Mesenchymal stem cell (in vitro differentiated cells and primary cell): Measurements from ENCODE around the gene SLC9A9.

Experiments used
- DNase-seq: peaks from one replicate; pipeline ENCODE4 v3.0.0-alpha.2; 2013
- H2AFZ ChIP-seq: one replicate; pipeline ENCODE4 v1.6.1; 2013; ENCODE audit warnings: low read depth, mild to moderate bottlenecking, control low read depth, inconsistent platforms, low read length, moderate library complexity
- H2AK5ac ChIP-seq: 2 replicates; pipeline ENCODE4 v1.6.1; 2013; ENCODE audit warnings: low read length, moderate library complexity, mild to moderate bottlenecking, inconsistent platforms; ENCODE audit not compliant: severe bottlenecking
- H2BK120ac ChIP-seq: one replicate; pipeline ENCODE4 v1.6.1; 2013; ENCODE audit warnings: low read depth, mild to moderate bottlenecking, inconsistent platforms, low read length, moderate library complexity
- H2BK12ac ChIP-seq, 2 experiments: one replicate each; pipeline ENCODE4 v1.6.1; 2013; ENCODE audit warnings: inconsistent platforms in 2 of 2, low read length in 2 of 2, mild to moderate bottlenecking in 2 of 2, moderate library complexity in 2 of 2, control low read depth in 1 of 2
- H2BK15ac ChIP-seq: one replicate; pipeline ENCODE4 v1.6.1; 2013; ENCODE audit warnings: mild to moderate bottlenecking, low read depth, inconsistent platforms; ENCODE audit not compliant: poor library complexity, severe bottlenecking
- H2BK5ac ChIP-seq: 2 replicates; pipeline ENCODE4 v1.6.1; 2013; ENCODE audit warnings: low read depth, mild to moderate bottlenecking, low read length, control low read depth, inconsistent platforms; ENCODE audit not compliant: poor library complexity, severe bottlenecking
- H3K14ac ChIP-seq, 2 experiments: one replicate each; pipeline ENCODE4 v1.6.1; 2013; ENCODE audit warnings: inconsistent platforms in 2 of 2, low read length in 2 of 2, control low read depth in 1 of 2, mild to moderate bottlenecking in 1 of 2, moderate library complexity in 1 of 2
- H3K18ac ChIP-seq, 2 experiments: one replicate each; pipeline ENCODE4 v1.6.1; 2013; ENCODE audit warnings: inconsistent platforms in 2 of 2, low read length in 2 of 2, control low read depth in 1 of 2, low read depth in 1 of 2, mild to moderate bottlenecking in 1 of 2
- H3K23ac ChIP-seq, 2 experiments: one replicate each; pipeline ENCODE4 v1.6.1; 2013; ENCODE audit warnings: inconsistent platforms in 2 of 2, low read length in 2 of 2, mild to moderate bottlenecking in 2 of 2, moderate library complexity in 2 of 2, control low read depth in 1 of 2
- H3K27ac ChIP-seq: 2 replicates; pipeline ENCODE4 v1.5.1; 2013; ENCODE audit warnings: mild to moderate bottlenecking, moderate library complexity, low read length, control low read depth, inconsistent platforms; ENCODE audit not compliant: poor library complexity, severe bottlenecking
- H3K27me3 ChIP-seq, 2 experiments: 2 replicates each; pipeline versions ENCODE4 v1.6.1 to v1.7.0; 2013; ENCODE audit warnings: low read length in 2 of 2, mild to moderate bottlenecking in 2 of 2, moderate library complexity in 2 of 2, control low read depth in 1 of 2, inconsistent platforms in 1 of 2; ENCODE audit not compliant: control insufficient read depth in 1 of 2, insufficient read depth in 1 of 2
- H3K36me3 ChIP-seq, 2 experiments: 2 replicates each; pipeline versions ENCODE4 v1.6.1 to v1.7.0; 2013; ENCODE audit warnings: low read length in 2 of 2, control low read depth in 1 of 2, inconsistent platforms in 1 of 2, low read depth in 1 of 2, mild to moderate bottlenecking in 1 of 2; ENCODE audit not compliant: insufficient read depth in 2 of 2, control insufficient read depth in 1 of 2
- H3K4ac ChIP-seq, 2 experiments: one replicate each; pipeline ENCODE4 v1.6.1; 2013; ENCODE audit warnings: inconsistent platforms in 2 of 2, low read length in 2 of 2, mild to moderate bottlenecking in 2 of 2, moderate library complexity in 2 of 2, control low read depth in 1 of 2, low read depth in 1 of 2
- H3K4me1 ChIP-seq: 2 replicates; pipeline ENCODE4 v1.6.1; 2013; ENCODE audit warnings: low read depth, low read length, control low read depth; ENCODE audit not compliant: control insufficient read depth, insufficient read depth
- H3K4me2 ChIP-seq: 2 replicates; pipeline ENCODE4 v1.6.1; 2013; ENCODE audit warnings: low read length, mild to moderate bottlenecking, inconsistent platforms; ENCODE audit not compliant: poor library complexity, severe bottlenecking
- H3K4me3 ChIP-seq, 2 experiments: 2 replicates each; pipeline versions ENCODE4 v1.5.1 to v1.7.0; 2013; ENCODE audit warnings: low read length in 2 of 2, mild to moderate bottlenecking in 2 of 2, control low read depth in 1 of 2, low read depth in 1 of 2; ENCODE audit not compliant: insufficient read depth in 1 of 2
- H3K79me1 ChIP-seq: replicated peaks from 2 replicates; pipeline ENCODE4 v1.6.1; 2013; ENCODE audit warnings: mild to moderate bottlenecking, control low read depth, low read length, inconsistent platforms; ENCODE audit not compliant: poor library complexity, severe bottlenecking
- H3K9ac ChIP-seq: 2 replicates; pipeline ENCODE4 v1.7.0; 2013; ENCODE audit warnings: mild to moderate bottlenecking, low read length, moderate library complexity
- H3K9me3 ChIP-seq: 2 replicates; pipeline ENCODE4 v1.7.0; 2013; ENCODE audit warnings: mild to moderate bottlenecking, low read length; ENCODE audit not compliant: control insufficient read depth
- H4K8ac ChIP-seq: one replicate; pipeline ENCODE4 v1.6.1; 2013; ENCODE audit warnings: inconsistent platforms, mild to moderate bottlenecking, low read length, moderate library complexity
- H4K91ac ChIP-seq: one replicate; pipeline ENCODE4 v1.6.1; 2013; ENCODE audit warnings: mild to moderate bottlenecking, low read length, inconsistent platforms
- WGBS: methylation state at CpG from one replicate; pipeline ENCODE4 v1.1.7; 2013; ENCODE audit warnings: mixed read lengths; 5-methylcytosine and 5-hydroxymethylcytosine counted together

SLC9A9 gene

GRCh38 chr3:143266511-143266910, 581.8 kb downstream of the SLC9A9 start:
- H4K91ac ChIP-seq = no peak overlapping the region
- no peak overlapping the region for H4K8ac ChIP-seq
- no peak overlapping the region for H3K4me2 ChIP-seq
- H3K23ac ChIP-seq = no peak overlapping the region
- H3K36me3 ChIP-seq = no peaks in the 10 kb centered on the region
- H3K79me1 ChIP-seq = no peaks in the 10 kb centered on the region
- no peak overlapping the region for H2BK15ac ChIP-seq
- no peak overlapping the region for H3K9ac ChIP-seq
- no peaks in the 10 kb centered on the region for H3K9me3 ChIP-seq
- no peak overlapping the region for H3K18ac ChIP-seq
- 81% methylated on average over 2 of the region's 2 CpGs for WGBS
- H2BK5ac ChIP-seq = no peak overlapping the region
- H3K27me3 ChIP-seq = no peaks in the 10 kb centered on the region
- H3K27ac ChIP-seq = no peak overlapping the region
- H3K4ac ChIP-seq = no peak overlapping the region
- peak overlapping the region in 1 of 2 experiments; percentile 46 for H2BK12ac ChIP-seq
- H3K4me1 ChIP-seq = peaks cover 6% of the 10 kb centered on the region
- H3K4me3 ChIP-seq = no peak overlapping the region
- H2AFZ ChIP-seq = no peak overlapping the region
- no peak overlapping the region for H3K14ac ChIP-seq
- H2AK5ac ChIP-seq = no peak overlapping the region
- DNase-seq = no peak
- no peak overlapping the region for H2BK120ac ChIP-seq

DNA sequence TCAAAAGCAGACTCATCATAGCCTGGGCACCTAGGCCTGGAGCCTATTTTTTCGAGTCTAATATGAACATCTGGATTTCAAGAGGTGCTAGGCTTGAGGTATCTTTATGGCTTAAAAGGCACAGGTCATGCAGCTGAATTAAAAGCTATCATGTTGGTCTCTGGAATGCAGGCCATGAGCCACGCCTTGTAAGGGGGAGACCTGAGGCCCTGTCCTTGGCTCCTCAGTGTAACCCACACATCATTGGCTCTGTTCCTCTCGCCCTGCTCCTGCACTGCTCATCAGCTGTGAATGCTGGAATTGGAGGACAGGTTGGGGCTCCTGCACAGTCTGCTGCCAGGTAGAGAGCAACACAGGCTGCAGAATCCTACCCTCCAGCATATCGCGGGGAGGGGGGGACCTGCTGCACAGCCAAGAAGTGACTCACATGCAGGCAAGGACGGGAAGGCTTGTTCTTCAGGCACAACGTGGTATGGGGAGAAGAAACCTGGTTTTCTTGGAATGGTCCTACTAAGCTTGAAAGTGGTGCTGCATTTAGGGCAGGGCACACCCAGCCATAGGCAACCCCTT, 582.7 kb downstream of the SLC9A9 start:
- H3K18ac ChIP-seq = peak overlapping the region in 1 of 2 experiments; percentile 6
- H2AK5ac ChIP-seq = peak overlapping the region; percentile 30
- no peak overlapping the region for H2AFZ ChIP-seq
- H4K91ac ChIP-seq = no peak overlapping the region
- no peak overlapping the region for H3K14ac ChIP-seq
- WGBS = 93% methylated on average over 7 of the region's 7 CpGs
- H3K79me1 ChIP-seq = no peaks in the 10 kb centered on the region
- H2BK15ac ChIP-seq = no peak overlapping the region
- no peaks in the 10 kb centered on the region for H3K36me3 ChIP-seq
- no peak overlapping the region for H3K23ac ChIP-seq
- H3K4me1 ChIP-seq = peaks cover 6% of the 10 kb centered on the region
- no peak overlapping the region for H2BK120ac ChIP-seq
- H4K8ac ChIP-seq = no peak overlapping the region
- no peak overlapping the region for H2BK5ac ChIP-seq
- H2BK12ac ChIP-seq = peak overlapping the region in 1 of 2 experiments; percentile 31
- no peak overlapping the region for H3K4me3 ChIP-seq
- no peaks in the 10 kb centered on the region for H3K27me3 ChIP-seq
- H3K9ac ChIP-seq = no peak overlapping the region
- no peak for DNase-seq
- H3K9me3 ChIP-seq = no peaks in the 10 kb centered on the region
- peak overlapping the region in 1 of 2 experiments; percentile 40 for H3K4ac ChIP-seq
- no peak overlapping the region for H3K4me2 ChIP-seq
- no peak overlapping the region for H3K27ac ChIP-seq

DNA sequence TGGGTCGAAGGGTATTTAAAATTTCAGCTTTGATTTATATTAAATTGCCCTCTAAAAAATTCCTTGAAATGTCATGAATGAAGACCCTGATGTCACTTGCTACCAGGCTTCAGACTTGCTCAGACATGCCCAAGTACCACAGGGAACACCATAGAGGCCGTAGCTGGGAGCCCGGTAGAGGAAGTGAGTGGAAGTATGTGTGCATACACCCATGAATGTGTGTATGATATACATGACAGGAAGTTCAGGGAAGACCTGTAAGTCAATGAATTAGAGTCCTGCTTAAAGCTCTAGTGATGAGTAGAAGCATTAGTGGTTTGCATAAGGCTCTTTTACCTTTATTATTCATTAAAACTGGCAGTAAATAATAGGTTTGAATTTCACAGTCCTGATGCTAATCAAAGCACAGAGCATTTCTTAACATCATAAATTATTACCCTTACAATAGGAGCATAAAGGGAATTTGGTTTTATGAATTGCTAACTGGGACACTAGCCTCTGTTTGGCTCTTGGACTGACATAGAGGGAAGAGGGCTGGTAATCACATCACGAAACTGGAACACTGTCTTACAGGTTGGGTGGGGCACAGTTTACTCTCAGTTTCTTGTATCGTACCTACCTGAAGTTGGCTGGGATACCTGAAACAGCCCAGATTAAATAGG, 584.3 kb downstream of the SLC9A9 start:
- Histone ChIP-seq H4K91ac (no peak overlapping the region), H3K9me3 (no peaks in the 10 kb centered on the region), H2AK5ac (no peak overlapping the region), H3K4me2 (no peak overlapping the region), H2BK120ac (no peak overlapping the region), H2BK12ac (no peak overlapping the region), H2BK15ac (no peak overlapping the region), H3K9ac (no peak overlapping the region), H2BK5ac (no peak overlapping the region), H3K18ac (no peak overlapping the region), H3K23ac (no peak overlapping the region), H3K4ac (no peak overlapping the region), H3K27me3 (no peaks in the 10 kb centered on the region), H3K79me1 (no peaks in the 10 kb centered on the region), H3K4me3 (no peak overlapping the region), H3K4me1 (peaks cover 6% of the 10 kb centered on the region), H3K27ac (no peak overlapping the region), H3K36me3 (no peaks in the 10 kb centered on the region), H4K8ac (no peak overlapping the region), H2AFZ (no peak overlapping the region), H3K14ac (no peak overlapping the region)
- 96% methylated on average over 4 of the region's 5 CpGs for WGBS
- DNase-seq = no peak

DNA sequence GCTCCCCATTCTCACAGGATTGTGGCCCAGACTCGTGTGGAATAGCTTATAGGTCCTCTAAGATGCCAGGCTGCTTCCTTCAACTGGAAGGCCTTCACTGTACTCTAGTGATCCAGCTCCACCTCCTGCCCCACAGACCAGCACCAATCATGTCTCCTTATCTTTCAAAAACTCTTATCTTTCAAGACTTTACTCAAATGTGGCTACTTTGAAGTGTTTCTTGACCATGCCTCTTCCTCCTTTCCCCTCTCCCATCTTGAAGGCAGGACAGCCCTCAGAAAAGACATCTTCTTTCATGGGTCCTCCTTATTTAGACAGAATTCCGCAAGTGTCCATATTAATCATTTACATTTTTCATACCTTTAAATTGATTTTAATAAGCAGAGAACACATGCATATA, 586.4 kb downstream of the SLC9A9 start:
- 38% methylated on average over 1 of the region's 2 CpGs for WGBS
- H3K4ac ChIP-seq = no peak overlapping the region
- no peak overlapping the region for H3K9ac ChIP-seq
- H3K18ac ChIP-seq = no peak overlapping the region
- no peaks in the 10 kb centered on the region for H3K79me1 ChIP-seq
- H3K4me2 ChIP-seq = no peak overlapping the region
- H3K23ac ChIP-seq = no peak overlapping the region
- no peak for DNase-seq
- H3K14ac ChIP-seq = no peak overlapping the region
- H3K4me1 ChIP-seq = peaks cover 6% of the 10 kb centered on the region
- no peak overlapping the region for H2BK15ac ChIP-seq
- H3K27ac ChIP-seq = no peak overlapping the region
- no peak overlapping the region for H2BK12ac ChIP-seq
- H3K4me3 ChIP-seq = no peak overlapping the region
- H3K27me3 ChIP-seq = no peaks in the 10 kb centered on the region
- H2AFZ ChIP-seq = no peak overlapping the region
- H2BK120ac ChIP-seq = no peak overlapping the region
- no peaks in the 10 kb centered on the region for H3K36me3 ChIP-seq
- H4K8ac ChIP-seq = no peak overlapping the region
- H2AK5ac ChIP-seq = no peak overlapping the region
- H3K9me3 ChIP-seq = no peaks in the 10 kb centered on the region
- H4K91ac ChIP-seq = no peak overlapping the region
- no peak overlapping the region for H2BK5ac ChIP-seq
